Kidney tubule cell (primary cell): ENCODE results near the gene BTAF1.

Source experiments
- DNase-seq: peaks from one replicate; pipeline ENCODE4 v3.0.0-alpha.2; 2018; ENCODE audit warnings: low spot score

BTAF1 gene

GRCh38 chr10:91908337-91909116, 15.0 kb upstream of the BTAF1 start:
- DNase-seq, result peak; percentile 87

DNA sequence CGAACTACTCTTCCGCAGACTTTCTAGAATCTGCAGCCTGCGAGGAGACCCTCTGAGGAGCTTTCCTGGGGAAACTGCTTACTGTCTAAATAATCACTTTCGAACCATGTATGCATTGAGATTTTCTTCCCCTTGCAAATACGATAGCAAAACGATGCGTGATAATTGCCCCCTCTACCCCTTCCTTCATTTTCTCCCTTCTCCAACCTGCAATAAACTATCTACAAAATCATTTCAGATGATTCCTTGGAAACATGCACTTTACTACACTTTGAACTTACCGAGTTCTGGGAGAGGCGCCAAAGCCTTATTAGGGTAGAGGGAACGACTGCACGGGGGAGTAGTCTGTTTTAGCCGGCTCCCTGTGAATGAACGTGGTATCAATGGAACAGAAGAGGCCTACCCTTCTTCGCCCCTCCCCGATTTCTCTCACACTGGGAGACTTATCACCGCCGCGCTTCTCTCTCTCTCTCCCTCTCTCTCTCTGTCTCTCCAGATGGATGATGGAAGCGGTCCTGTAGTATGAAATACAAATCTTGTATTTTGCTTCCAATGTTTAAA, 14.4 kb upstream of the BTAF1 start, which contains the start of gene FGFBP3:
Gene FGFBP3 (minus strand): TSS at position 370 of the 561 bp plus-strand sequence. CDS start 517 bp downstream, outside the sequence.
- DNase-seq, result peak; percentile 38

GRCh38 chr10:91910467-91910866, 13.1 kb upstream of the BTAF1 start:
- DNase-seq, result no peak

DNA sequence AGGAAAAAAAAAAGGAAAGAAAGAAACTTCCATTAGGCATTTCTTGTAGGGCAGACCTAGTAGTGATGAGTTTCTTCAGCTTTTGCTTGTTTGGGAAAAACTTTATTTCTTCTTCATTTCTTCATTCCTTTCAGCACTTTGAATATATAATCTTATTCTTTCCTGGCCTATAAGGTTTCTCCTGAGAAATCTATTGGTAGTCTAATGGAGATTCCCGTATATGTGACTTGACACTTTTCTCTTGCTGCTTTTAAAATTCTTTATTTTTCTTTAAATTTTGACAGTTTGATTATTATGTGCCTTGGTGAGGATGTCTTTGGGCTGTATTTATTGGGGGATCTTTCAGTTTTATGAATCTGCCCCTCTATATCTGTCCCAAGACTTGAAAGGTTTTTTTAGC, 3.9 kb upstream of the BTAF1 start:
- no peak for DNase-seq

DNA sequence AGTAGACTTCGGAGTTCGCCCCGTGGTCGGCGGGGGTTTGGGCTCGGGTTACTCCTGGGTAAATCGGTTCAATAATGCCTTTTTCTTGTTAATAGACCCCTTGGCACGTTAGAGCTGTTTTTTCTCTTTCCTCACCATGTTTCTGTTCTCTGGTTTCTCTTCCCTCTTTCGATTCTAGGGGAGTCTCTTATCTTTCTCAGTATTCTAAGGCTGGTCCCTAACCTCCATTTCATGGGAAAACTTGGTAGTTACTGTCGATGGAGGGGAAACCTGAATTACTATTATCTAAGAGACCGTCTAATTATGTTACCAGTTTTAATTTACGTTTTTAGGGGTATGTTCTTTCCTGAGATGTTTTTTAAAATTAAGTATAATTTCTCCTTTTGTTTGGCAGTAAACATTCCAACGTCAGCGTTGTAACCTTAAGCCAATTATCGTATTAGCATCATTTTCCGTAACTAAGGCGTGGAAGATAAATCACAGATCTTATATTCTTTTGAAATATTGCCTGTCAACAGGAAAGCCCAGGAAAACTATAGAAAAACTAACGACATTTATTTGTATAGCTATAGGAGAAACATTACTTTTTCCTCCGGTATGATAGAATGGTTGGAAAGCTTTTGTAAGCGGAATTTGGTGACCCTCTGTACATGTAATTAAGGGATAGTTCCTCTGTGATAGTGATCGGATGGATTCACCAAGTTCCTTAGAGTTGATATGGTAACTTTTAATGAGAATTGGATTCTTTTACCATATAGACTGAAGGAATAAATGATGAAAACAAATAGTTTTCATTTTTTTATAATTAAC, 847 bp downstream of the BTAF1 start:
- peak; percentile 15 for DNase-seq

- no peak for DNase-seq
These were observed 1.4 kb downstream of the BTAF1 start for GRCh38 chr10:91925022-91925320.

DNA sequence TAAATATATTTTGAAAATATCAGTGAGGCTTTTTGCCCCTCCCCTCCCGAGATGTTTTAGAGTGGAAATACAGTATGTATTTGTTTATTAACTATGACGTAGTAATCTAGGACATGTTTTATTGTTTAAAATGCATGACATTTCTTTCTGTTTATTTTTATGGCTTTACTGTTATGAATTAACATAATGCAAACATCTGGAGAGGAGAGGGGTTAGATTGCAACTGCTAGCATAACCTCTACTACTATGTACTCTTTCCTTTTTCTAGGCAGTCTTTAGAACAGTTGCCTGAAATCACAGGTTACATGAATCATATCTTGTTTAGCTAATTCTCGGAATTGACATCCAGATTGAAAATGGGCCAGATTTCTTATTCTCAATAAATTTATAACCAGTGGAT, 7.4 kb downstream of the BTAF1 start:
- no peak for DNase-seq

GRCh38 chr10:91931526-91932190, 8.1 kb downstream of the BTAF1 start:
- DNase-seq, result no peak

- no peak for DNase-seq
These were observed 9.2 kb downstream of the BTAF1 start for GRCh38 chr10:91932737-91933136.

DNA sequence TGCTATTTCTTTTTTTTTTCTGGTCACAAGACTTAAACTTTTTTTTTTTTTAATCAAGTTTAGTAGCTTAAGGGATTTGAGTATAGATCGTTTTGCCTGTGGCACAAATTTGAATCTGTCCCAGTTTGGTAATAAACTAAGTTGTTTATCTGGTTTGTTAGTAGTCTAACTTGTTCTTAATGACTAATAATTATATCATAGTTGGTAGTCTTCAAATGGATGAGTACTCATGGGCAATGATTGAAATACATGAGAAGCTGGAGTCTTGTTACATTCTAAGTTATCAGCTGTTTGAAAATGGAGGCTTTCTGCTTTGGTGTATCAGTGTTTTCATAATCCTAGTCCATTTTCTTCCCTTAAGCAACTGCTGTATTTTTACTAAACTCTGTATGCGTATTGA, 12.3 kb downstream of the BTAF1 start:
- DNase-seq, result peak; percentile 27

DNA sequence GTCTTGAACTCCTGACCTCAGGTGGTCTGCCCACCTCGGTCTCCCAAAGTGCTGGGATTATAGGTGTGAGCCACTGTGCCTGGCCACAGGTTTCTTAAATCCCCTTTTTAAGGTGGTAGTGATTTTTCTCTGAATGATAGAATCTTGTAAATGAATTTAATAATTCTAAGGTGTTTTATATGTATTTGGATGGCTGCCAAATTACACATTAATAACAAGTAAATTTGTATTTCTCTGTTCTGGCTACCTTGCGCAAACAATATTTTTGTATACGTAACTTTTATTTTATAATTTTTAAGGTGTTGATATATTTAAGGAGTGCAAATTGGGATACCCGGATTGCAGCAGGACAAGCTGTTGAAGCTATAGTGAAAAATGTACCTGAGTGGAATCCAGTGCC, 16.1 kb downstream of the BTAF1 start:
- no peak for DNase-seq

DNA sequence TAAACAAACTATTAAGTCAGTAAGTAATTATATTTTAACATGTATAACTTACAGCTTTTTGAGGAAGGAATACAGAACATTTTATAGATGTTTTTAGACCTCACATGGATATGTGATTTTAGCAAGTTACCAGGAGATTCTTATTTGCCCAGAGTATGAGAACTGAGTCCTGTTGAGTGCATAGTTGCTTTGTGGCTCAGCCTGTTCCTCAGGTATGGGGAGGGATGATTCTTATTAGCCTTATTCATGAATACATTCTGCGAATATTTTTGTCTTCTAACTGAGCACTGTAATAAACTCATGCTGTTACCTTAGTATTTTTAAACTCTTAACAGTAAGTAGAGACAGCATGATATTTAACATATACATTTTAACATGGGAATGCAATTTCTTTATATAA, 17.9 kb downstream of the BTAF1 start:
- no peak for DNase-seq

GRCh38 chr10:91944880-91945630, 21.5 kb downstream of the BTAF1 start:
- peak; percentile 63 for DNase-seq

GRCh38 chr10:91953600-91954160, 30.1 kb downstream of the BTAF1 start:
- DNase-seq, result no peak

GRCh38 chr10:91955114-91955513, 31.5 kb downstream of the BTAF1 start:
- DNase-seq, result no peak

DNA sequence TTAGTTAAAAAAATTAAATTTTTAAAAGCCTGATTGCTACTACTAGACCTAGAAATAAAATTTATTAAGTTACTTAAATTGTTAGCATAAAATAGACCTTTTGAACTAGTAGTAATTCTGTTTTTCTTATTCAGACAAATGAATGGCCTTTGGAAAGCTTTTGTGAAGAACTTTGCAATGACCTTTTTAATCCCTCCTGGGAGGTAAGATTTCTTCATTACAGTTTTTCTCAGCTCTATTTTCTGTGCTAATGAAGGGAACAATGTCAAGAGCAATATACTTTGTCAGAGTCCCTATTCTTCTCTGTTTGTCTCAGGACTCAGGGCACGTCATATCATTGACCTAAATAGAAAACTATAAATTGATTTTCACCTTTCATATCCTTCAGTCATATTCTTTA, 33.5 kb downstream of the BTAF1 start:
- DNase-seq, result no peak

DNA sequence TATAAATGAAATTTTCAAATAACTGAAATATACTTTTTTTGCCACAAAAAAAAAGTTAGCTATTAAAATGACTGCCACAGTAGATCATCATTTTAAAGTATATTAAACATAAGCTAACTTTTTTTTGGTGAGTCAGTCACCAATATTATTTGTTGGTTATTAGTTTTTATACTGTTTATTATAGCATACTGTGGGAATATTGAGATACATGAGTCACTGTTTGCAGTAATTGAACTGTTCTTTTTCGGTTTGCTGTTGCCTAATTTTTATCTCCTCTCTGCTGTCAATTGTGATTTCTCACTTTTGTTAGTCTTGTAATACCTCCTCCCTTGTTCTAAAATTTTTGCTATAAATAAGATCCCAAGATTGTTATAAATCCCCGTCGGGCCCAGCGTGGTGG, 45.7 kb downstream of the BTAF1 start:
- DNase-seq, result no peak

DNA sequence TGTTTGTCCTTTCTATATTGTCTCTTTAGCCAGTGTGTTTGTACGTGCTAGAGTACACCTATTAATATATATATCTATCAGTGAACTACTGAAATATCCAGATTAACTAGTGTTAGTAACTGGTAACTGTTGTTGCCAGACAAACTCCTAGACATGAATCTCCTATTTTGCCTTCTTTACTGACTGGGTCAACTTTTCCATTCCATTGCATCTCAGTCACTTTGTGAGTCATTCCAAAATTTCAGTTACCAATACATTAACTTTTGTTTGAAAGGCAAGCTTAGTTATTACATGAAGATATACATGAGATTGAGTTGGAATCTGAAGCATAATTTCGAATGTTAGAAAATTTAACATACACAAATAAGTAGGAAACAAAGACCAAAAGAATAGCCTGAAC, 51.4 kb downstream of the BTAF1 start:
- peak; percentile 64 for DNase-seq

DNA sequence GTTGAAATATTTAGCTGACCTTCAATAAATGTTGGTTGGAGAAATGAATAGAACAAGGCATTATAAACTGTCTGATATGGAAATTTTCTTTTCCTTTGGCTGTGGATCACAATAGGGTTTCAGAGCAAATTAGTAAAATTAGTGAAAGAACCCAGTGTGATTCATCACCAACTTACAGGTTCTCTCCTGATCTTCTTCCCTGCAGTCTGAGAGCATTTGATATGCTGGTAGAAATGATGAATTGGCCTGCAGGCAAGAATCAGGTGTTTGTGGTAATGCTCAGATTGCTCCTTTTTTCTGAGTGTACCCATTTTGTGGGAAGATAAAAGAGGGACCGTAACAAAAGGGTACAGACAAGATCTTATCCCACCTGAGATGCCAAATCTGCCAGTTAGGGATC, 51.9 kb downstream of the BTAF1 start:
- peak; percentile 1 for DNase-seq

- DNase-seq, result no peak
These were observed 52.9 kb downstream of the BTAF1 start for GRCh38 chr10:91976317-91977051.

DNA sequence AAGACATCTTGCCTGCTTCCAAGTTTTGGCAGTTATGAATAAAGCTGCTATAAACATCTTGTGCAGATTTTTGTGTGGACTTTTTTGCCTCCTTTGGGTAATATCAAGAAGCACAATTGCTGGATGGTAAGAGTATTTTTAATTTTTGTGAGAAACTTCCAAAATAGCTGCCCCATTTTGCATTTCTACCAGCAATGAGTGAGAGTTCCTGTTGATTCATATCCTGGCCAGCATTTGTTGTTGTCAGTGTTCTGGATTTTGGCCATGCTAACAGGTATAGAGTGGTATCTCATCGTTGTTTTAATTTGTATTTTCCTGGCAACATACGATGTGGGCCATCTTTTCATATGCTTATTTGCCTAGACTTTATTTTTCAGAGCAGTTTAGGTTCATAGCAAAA, 53.9 kb downstream of the BTAF1 start:
- DNase-seq, result no peak
